ENCODE data around the gene MLPH. TPM values are rescaled to one million over a fixed set of nuclear protein-coding genes. Genes with fewer than 3 reads are reported as not detected.

The MLPH gene
- total RNA-seq, 2 experiments from 2014 or later, result 0.39 TPM; not detected in 1

DNA sequence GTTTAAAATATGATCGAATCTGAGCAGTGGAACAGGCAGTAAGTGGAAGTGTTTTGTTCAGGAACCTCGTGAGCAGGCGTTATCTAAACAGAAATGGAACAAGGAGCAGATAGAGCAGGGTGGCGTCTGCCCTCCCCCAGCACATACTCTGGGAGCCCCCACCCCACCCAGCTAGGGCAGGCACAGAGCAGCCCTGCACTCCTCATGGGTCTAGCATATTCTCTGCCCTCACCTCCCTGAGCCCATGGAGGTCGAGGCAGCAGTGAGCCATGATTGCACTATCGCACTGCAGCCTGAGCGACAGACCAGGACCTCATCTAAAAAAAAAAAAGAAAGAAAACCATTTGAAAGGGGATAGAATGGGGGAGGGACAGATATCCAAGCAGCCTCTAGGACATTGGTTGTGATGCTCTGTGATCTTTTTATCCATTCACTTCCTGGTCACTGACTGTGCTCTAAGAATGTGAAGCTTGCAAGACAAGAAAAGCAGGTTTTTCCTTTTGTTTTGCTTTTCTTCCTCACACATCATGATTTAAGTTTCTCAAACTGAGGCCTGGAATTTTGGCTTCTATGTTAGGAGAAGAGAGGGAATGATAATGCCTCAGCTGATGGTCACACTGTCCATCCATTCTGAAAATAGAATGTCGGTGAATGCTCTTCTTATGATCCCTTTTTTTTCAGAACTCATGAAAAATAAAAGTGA, 3.1 kb downstream of the MLPH start:
- Histone ChIP-seq H3K4me1 (ENCODE audit: insufficient read depth, low read length) (peaks cover 4% of the 10 kb centered on the region), H3K27ac (ENCODE audit: low read depth in 1 of 2, low read length in 2 of 2) (no peak overlapping the region), H3K27me3 (ENCODE audit: control insufficient read depth in 1 of 2, insufficient read depth in 2 of 2, low read length in 2 of 2) (peaks cover 27 to 43% of the 10 kb centered on the region in 2 experiments), H3K9me3 (ENCODE audit: control insufficient read depth in 1 of 2, insufficient read depth in 1 of 2, low read length in 2 of 2) (peaks cover 15 to 33% of the 10 kb centered on the region in 2 experiments), H3K4me3 (ENCODE audit: low read length) (no peak overlapping the region), H3K36me3 (ENCODE audit: insufficient read depth, low read length) (no peaks in the 10 kb centered on the region)
- Mint-ChIP-seq H3K27ac (no peak overlapping the region), H3K9me3 (peaks cover 12% of the 10 kb centered on the region), H3K36me3 (ENCODE audit: low read depth) (no peaks in the 10 kb centered on the region), H3K4me1 (ENCODE audit: low read depth) (peaks cover 4% of the 10 kb centered on the region), H3K4me3 (no peak overlapping the region), H3K27me3 (peaks cover 48% of the 10 kb centered on the region)
- ChIA-PET CTCF (interaction anchor here (1.6 kb wide), 1 partner anchor 69 kb away, joined by 3 read pairs; no protein-coding TSS in a partner anchor), POLR2A (no interaction called here)
- no peak for ATAC-seq (ENCODE audit: poor library complexity)
- TF ChIP-seq, protein P1, sequence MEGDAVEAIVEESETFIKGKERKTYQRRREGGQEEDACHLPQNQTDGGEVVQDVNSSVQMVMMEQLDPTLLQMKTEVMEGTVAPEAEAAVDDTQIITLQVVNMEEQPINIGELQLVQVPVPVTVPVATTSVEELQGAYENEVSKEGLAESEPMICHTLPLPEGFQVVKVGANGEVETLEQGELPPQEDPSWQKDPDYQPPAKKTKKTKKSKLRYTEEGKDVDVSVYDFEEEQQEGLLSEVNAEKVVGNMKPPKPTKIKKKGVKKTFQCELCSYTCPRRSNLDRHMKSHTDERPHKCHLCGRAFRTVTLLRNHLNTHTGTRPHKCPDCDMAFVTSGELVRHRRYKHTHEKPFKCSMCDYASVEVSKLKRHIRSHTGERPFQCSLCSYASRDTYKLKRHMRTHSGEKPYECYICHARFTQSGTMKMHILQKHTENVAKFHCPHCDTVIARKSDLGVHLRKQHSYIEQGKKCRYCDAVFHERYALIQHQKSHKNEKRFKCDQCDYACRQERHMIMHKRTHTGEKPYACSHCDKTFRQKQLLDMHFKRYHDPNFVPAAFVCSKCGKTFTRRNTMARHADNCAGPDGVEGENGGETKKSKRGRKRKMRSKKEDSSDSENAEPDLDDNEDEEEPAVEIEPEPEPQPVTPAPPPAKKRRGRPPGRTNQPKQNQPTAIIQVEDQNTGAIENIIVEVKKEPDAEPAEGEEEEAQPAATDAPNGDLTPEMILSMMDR (IDR thresholded peaks at IDR 0.05), result no peak
- DNase-seq, result no peak
- intact Hi-C loops (cut with DNase I, micrococcal nuclease), result no loop called here

DNA sequence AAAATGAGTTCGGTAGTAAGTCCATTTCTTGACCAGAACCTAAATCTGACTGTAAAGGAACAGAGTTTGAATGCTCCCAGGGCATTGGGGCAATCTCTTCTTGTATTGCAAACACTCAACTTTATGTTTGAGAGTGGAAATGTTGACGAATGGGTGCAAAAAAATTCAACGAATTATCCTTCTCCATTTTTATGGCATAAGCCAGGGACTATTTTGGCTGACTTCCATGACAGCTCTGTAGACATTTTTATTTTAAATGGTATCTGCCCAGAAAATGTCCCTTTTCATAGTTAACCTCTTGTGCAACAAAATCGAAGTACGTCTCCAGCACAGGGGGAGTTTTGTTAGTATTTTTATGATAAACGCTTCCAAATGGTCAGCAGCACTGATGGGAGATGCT, 3.7 kb downstream of the MLPH start:
- H3K36me3 Mint-ChIP-seq (ENCODE audit: low read depth), result no peaks in the 10 kb centered on the region
- no peak overlapping the region for H3K4me3 ChIP-seq (ENCODE audit: low read length)
- TF ChIP-seq, protein P1 (IDR thresholded peaks at IDR 0.05), result no peak
- no peaks in the 10 kb centered on the region for H3K36me3 ChIP-seq (ENCODE audit: insufficient read depth, low read length)
- intact Hi-C loops (cut with DNase I, micrococcal nuclease), result no loop called here
- peaks cover 15 to 33% of the 10 kb centered on the region in 2 experiments for H3K9me3 ChIP-seq (ENCODE audit: control insufficient read depth in 1 of 2, insufficient read depth in 1 of 2, low read length in 2 of 2)
- ChIA-PET POLR2A (no interaction called here), CTCF (interaction anchor here (1.6 kb wide), 1 partner anchor 70 kb away, joined by 3 read pairs; no protein-coding TSS in a partner anchor)
- peaks cover 12% of the 10 kb centered on the region for H3K9me3 Mint-ChIP-seq
- H3K27ac ChIP-seq (ENCODE audit: low read depth in 1 of 2, low read length in 2 of 2), result no peak overlapping the region
- H3K4me1 ChIP-seq (ENCODE audit: insufficient read depth, low read length), result peaks cover 4% of the 10 kb centered on the region
- no peak overlapping the region for H3K4me3 Mint-ChIP-seq
- DNase-seq (no peak), ATAC-seq (ENCODE audit: poor library complexity) (no peak)
- peaks cover 4% of the 10 kb centered on the region for H3K4me1 Mint-ChIP-seq (ENCODE audit: low read depth)
- peaks cover 46% of the 10 kb centered on the region for H3K27me3 Mint-ChIP-seq
- no peak overlapping the region for H3K27ac Mint-ChIP-seq
- H3K27me3 ChIP-seq (ENCODE audit: control insufficient read depth in 1 of 2, insufficient read depth in 2 of 2, low read length in 2 of 2), result peaks cover 29 to 39% of the 10 kb centered on the region in 2 experiments

DNA sequence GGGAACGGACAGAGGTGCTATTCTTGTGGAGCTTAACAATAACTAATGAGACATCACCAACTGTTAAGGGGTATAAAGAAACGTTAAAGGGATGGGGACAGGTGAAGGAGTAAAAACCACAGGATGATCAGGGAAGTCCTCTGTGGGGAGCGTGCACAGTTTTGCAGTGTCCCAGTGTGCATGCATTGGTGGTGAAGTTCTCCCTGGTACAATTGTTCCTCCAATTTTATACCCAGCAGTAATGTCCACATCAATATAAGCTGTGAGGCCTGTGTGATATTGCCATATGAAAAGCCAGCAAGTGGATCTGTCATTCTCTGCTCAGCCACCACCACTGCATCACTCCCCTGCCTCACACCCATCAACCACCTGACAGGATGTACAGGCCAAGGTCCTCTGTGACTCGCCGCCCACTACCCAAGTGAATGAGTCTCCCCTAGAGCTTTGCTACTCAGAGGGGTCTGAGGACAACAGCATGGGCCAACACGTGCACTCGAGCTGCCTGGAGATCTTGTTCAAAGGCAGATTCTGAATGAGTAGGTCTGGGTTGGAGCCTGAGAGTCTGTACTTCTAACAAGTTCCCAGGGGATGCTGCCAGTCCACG, 4.6 kb downstream of the MLPH start:
- ATAC-seq (ENCODE audit: poor library complexity) (no peak), DNase-seq (no peak)
- Histone ChIP-seq H3K4me1 (ENCODE audit: insufficient read depth, low read length) (peaks cover 4% of the 10 kb centered on the region), H3K27me3 (ENCODE audit: control insufficient read depth in 1 of 2, insufficient read depth in 2 of 2, low read length in 2 of 2) (peaks cover 24 to 31% of the 10 kb centered on the region in 2 experiments), H3K36me3 (ENCODE audit: insufficient read depth, low read length) (no peaks in the 10 kb centered on the region), H3K4me3 (ENCODE audit: low read length) (no peak overlapping the region), H3K27ac (ENCODE audit: low read depth in 1 of 2, low read length in 2 of 2) (no peak overlapping the region), H3K9me3 (ENCODE audit: control insufficient read depth in 1 of 2, insufficient read depth in 1 of 2, low read length in 2 of 2) (peaks cover 15 to 28% of the 10 kb centered on the region in 2 experiments)
- H3K4me1 Mint-ChIP-seq (ENCODE audit: low read depth), result peaks cover 4% of the 10 kb centered on the region
- peaks cover 12% of the 10 kb centered on the region for H3K9me3 Mint-ChIP-seq
- no peak overlapping the region for H3K27ac Mint-ChIP-seq
- no peak overlapping the region for H3K4me3 Mint-ChIP-seq
- TF ChIP-seq, protein P1 (IDR thresholded peaks at IDR 0.05), result no peak
- peaks cover 48% of the 10 kb centered on the region for H3K27me3 Mint-ChIP-seq
- POLR2A ChIA-PET, result no interaction called here
- CTCF ChIA-PET, result no interaction called here
- intact Hi-C loops (cut with DNase I, micrococcal nuclease), result no loop called here
- H3K36me3 Mint-ChIP-seq (ENCODE audit: low read depth), result no peaks in the 10 kb centered on the region
